Measurements from ENCODE around the gene TAPBP. TPM values are rescaled to one million over a fixed set of nuclear protein-coding genes. Genes with fewer than 3 reads are reported as not detected.
A peak's percentile ranks its signal among the peaks of the same experiment; 100 is the strongest.

The TAPBP gene
- total and polyA plus RNA-seq, 9 of the 15 experiments (the other 6 are each of a cell fraction or from before 2014, with no cell fraction given) = 5.6 to 74.0 (median 22.3) TPM

DNA sequence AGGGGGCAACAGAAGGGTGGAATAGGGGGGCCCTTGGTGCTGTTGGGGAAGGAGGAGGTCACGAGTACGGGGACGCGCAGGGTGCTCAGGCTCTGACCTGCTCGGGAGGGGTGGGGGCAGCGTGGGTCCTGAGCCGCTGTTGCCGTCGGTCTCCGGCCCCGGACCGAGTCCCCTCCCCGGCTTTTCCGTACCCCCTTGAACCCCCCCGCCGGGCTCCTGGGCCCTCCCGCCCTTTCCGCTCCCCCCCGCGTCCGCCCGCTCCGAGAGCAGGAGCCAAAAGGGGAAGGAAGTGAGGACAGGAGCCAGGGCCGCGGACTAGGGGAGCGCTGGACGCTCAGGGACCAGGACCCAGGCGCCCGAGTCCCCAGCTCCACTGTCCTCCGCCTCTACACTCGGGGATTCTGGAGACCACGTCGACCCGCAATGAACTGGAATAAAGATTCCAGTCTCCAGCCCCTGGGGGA lies 15.1 kb downstream of the TAPBP start, which contains the start of gene RGL2 (continued):
- TF ChIP-seq SMAD3 (CRISPR knock-in tag; conservative IDR thresholded peaks at IDR 0.05) = no peak
- TF ChIP-seq, protein P1, sequence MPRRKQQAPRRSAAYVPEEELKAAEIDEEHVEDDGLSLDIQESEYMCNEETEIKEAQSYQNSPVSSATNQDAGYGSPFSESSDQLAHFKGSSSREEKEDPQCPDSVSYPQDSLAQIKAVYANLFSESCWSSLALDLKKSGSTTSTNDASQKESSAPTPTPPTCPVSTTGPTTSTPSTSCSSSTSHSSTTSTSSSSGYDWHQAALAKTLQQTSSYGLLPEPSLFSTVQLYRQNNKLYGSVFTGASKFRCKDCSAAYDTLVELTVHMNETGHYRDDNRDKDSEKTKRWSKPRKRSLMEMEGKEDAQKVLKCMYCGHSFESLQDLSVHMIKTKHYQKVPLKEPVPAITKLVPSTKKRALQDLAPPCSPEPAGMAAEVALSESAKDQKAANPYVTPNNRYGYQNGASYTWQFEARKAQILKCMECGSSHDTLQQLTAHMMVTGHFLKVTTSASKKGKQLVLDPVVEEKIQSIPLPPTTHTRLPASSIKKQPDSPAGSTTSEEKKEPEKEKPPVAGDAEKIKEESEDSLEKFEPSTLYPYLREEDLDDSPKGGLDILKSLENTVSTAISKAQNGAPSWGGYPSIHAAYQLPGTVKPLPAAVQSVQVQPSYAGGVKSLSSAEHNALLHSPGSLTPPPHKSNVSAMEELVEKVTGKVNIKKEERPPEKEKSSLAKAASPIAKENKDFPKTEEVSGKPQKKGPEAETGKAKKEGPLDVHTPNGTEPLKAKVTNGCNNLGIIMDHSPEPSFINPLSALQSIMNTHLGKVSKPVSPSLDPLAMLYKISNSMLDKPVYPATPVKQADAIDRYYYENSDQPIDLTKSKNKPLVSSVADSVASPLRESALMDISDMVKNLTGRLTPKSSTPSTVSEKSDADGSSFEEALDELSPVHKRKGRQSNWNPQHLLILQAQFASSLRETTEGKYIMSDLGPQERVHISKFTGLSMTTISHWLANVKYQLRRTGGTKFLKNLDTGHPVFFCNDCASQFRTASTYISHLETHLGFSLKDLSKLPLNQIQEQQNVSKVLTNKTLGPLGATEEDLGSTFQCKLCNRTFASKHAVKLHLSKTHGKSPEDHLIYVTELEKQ (CRISPR knock-in tag; IDR thresholded peaks at IDR 0.05) = no peak; the same call in 1 of the 2 replicates
- TF ChIP-seq ZNF77 (CRISPR knock-in tag; IDR thresholded peaks at IDR 0.05) = no peak
- TF ChIP-seq ZNF407 (IDR thresholded peaks at IDR 0.05; ENCODE audit: low read depth) = no peak
- no peak for TF ChIP-seq TRIM28 (IDR thresholded peaks at IDR 0.05)
- TF ChIP-seq NR3C1 (CRISPR knock-in tag; IDR thresholded peaks at IDR 0.05) = no peak
- TF ChIP-seq PTTG1 (tag; IDR thresholded peaks at IDR 0.05; ENCODE audit: low read depth) = no peak
- TF ChIP-seq MAX (CRISPR knock-in tag; IDR thresholded peaks at IDR 0.05) = peak; percentile 35; the same call in 1 of the 2 replicates
- peak; percentile 44 for TF ChIP-seq HMGN3 (IDR thresholded peaks at IDR 0.05; ENCODE audit: borderline replicate concordance, extremely low read depth, insufficient read length, low read depth, low read length)
- peak; percentile 53; the same call in 1 of the 2 replicates for TF ChIP-seq CC2D1A (IDR thresholded peaks at IDR 0.05)
- no peak for TF ChIP-seq NBN (IDR thresholded peaks at IDR 0.05; ENCODE audit: low read depth)
- TF ChIP-seq TRIM25 (IDR thresholded peaks at IDR 0.05; ENCODE audit: borderline replicate concordance) = peak; percentile 70; the same call in 1 of the 2 replicates
- TF ChIP-seq, protein P2, sequence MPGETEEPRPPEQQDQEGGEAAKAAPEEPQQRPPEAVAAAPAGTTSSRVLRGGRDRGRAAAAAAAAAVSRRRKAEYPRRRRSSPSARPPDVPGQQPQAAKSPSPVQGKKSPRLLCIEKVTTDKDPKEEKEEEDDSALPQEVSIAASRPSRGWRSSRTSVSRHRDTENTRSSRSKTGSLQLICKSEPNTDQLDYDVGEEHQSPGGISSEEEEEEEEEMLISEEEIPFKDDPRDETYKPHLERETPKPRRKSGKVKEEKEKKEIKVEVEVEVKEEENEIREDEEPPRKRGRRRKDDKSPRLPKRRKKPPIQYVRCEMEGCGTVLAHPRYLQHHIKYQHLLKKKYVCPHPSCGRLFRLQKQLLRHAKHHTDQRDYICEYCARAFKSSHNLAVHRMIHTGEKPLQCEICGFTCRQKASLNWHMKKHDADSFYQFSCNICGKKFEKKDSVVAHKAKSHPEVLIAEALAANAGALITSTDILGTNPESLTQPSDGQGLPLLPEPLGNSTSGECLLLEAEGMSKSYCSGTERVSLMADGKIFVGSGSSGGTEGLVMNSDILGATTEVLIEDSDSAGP (CRISPR knock-in tag; IDR thresholded peaks at IDR 0.05) = no peak

All from K562 (cell line).